HepG2 (cell line): ENCODE measurements around the gene HHIPL2. TPM values are rescaled to one million over a fixed set of nuclear protein-coding genes. Genes with fewer than 3 reads are reported as not detected.

Source experiments
- ATAC-seq: fragments of 200-7000 bp; cut with Tn5 transposase; 3 replicates; pipeline ENCODE4 v1.9.1; 2020; ENCODE audit warnings: mild to moderate bottlenecking, moderate library complexity
- BruUV-seq: library from RNA; stranded (reverse); fragments of 400-500 nt; replicated peaks from 2 replicates; lab custom pipeline; 2021; lab: Mats Ljungman, UMichigan
- CTCF ChIA-PET: fragments of 300-600 bp; formaldehyde crosslinking; extraction: SDS; loops from one replicate; lab custom pipeline; 2021; ENCODE audit warnings: low total read pairs, inconsistent platforms, low intra/inter-chr PET ratio; lab: Yijun Ruan, JAX
- POLR2A ChIA-PET: fragments of 350-600 bp; sonication (Branson Sonifier 250); formaldehyde crosslinking; loops from one replicate; lab custom pipeline; 2020; ENCODE audit warnings: antibody characterized with exemption, inconsistent platforms; lab: Yijun Ruan, JAX
- DNase-seq: peaks from one replicate; pipeline ENCODE4 v3.0.0-alpha.2; 2015; ENCODE audit warnings: low spot score
- FAIRE-seq: peaks from 3 replicates; lab custom pipeline; 2011; peaks lifted over from hg19 to GRCh38; lab: Jason Lieb, UNC
- H2AFZ ChIP-seq: one replicate; pipeline ENCODE4 v1.6.1; 2011; ENCODE audit warnings: low read length, inconsistent platforms
- H3K27ac ChIP-seq: fragments of 300-600 bp; 3 replicates; pipeline ENCODE4 v1.8.0; 2011; ENCODE audit warnings: mixed run types, mild to moderate bottlenecking, mixed read lengths, low read length, inconsistent platforms; ENCODE audit not compliant: insufficient read depth; ENCODE audit errors: extremely low read length
- H3K27me3 ChIP-seq, 2 experiments: fragments of 200-600 bp in 1 of 2; 2 replicates in 1 of 2; 3 replicates in 1 of 2; pipeline versions ENCODE4 v1.6.0 to v1.8.0; 2011; ENCODE audit warnings: low read length in 2 of 2, mild to moderate bottlenecking in 2 of 2, moderate library complexity in 2 of 2, inconsistent platforms in 1 of 2; ENCODE audit not compliant: insufficient read depth in 2 of 2, control insufficient read depth in 1 of 2
- H3K36me3 ChIP-seq, 2 experiments: fragments of 200-600 bp in 1 of 2; replicated peaks in 1 of 2; 2 replicates in 1 of 2; 3 replicates in 1 of 2; pipeline versions ENCODE4 v1.5.1 to v1.8.0; 2011; ENCODE audit warnings: low read length in 2 of 2, inconsistent platforms in 1 of 2; ENCODE audit not compliant: insufficient read depth in 2 of 2, control insufficient read depth in 1 of 2
- H3K4me1 ChIP-seq: 2 replicates; pipeline ENCODE4 v1.5.1; 2012; ENCODE audit warnings: low read length, inconsistent platforms; ENCODE audit not compliant: insufficient read depth
- H3K4me2 ChIP-seq: 2 replicates; pipeline ENCODE4 v1.6.0; 2011; ENCODE audit warnings: low read depth, low read length, inconsistent platforms
- H3K4me3 ChIP-seq, 3 experiments: fragments of 200-600 bp in 1 of 3; sonication (generic), shearing (Covaris generic) in 1 of 3; replicated peaks in 1 of 3; 2 replicates each; pipeline ENCODE4 v1.5.1; 2011 to 2016; ENCODE audit warnings: low read length in 3 of 3, inconsistent platforms in 2 of 3, low read depth in 2 of 3, mild to moderate bottlenecking in 2 of 3, control low read depth in 1 of 3, mixed read lengths in 1 of 3; ENCODE audit not compliant: insufficient read depth in 1 of 3
- H3K79me2 ChIP-seq: one replicate; pipeline ENCODE4 v1.6.1; 2011; ENCODE audit warnings: low read length, inconsistent platforms; ENCODE audit not compliant: insufficient read depth
- H3K9ac ChIP-seq: 2 replicates; pipeline ENCODE4 v1.6.0; 2011; ENCODE audit warnings: mild to moderate bottlenecking, low read depth, low read length, inconsistent platforms; ENCODE audit not compliant: insufficient read depth
- H3K9me3 ChIP-seq: 2 replicates; pipeline ENCODE4 v1.5.1; 2012; ENCODE audit warnings: mild to moderate bottlenecking, low read length
- H4K20me1 ChIP-seq: 2 replicates; pipeline ENCODE4 v1.6.0; 2011; ENCODE audit warnings: inconsistent platforms, mild to moderate bottlenecking, low read length, moderate library complexity; ENCODE audit not compliant: insufficient read depth
- AHDC1 ChIP-seq: sonication (generic); formaldehyde crosslinking; IDR thresholded peaks from 2 replicates; pipeline ENCODE4 v1.5.1; 2020; ENCODE audit warnings: mild to moderate bottlenecking, missing genetic modification reagents, borderline replicate concordance
- MAFF ChIP-seq: IDR thresholded peaks from 2 replicates; pipeline ENCODE4 v1.6.1; 2011; ENCODE audit warnings: low read depth, low read length, improper control_type of control experiment
- MAFK ChIP-seq, 2 experiments: IDR thresholded peaks in 1 of 2; conservative IDR thresholded peaks in 1 of 2; 2 replicates each; pipeline ENCODE4 v1.6.1; 2011; ENCODE audit warnings: improper control_type of control experiment in 2 of 2, low read length in 2 of 2
- PATZ1 ChIP-seq: sonication (generic); formaldehyde crosslinking; IDR thresholded peaks from 2 replicates; pipeline ENCODE4 v1.4.0; 2020; ENCODE audit warnings: missing genetic modification reagents
- ZSCAN25 ChIP-seq: sonication (generic); formaldehyde crosslinking; IDR thresholded peaks from 2 replicates; pipeline ENCODE4 v1.8.0; 2022; ENCODE audit warnings: mild to moderate bottlenecking, missing genetic modification reagents
- WGBS: methylation state at CpG from one replicate; pipeline ENCODE4 v1.1.6; 2017; ENCODE audit warnings: low lambda C conversion rate; 5-methylcytosine and 5-hydroxymethylcytosine counted together
- in situ Hi-C: cut with HindIII; loops from 2 replicates; pipeline ENCODE4 v1.10.0; 2017; ENCODE audit warnings: low pct_unique_long_range_greater_than_20kb; ENCODE audit not compliant: extremely low pct_ligation_motif_present
- intact Hi-C: fragments of 100-400 bp; cut with micrococcal nuclease; formaldehyde crosslinking; loops from one replicate; pipeline ENCODE4 v1.10.0; 2022; ENCODE audit not compliant: unreplicated experiment
- polyA plus RNA-seq, 8 experiments: library from polyadenylated mRNA; depleted of rRNA in 3 of 8; stranded (reverse) in 7 of 8; unstranded in 1 of 8; fragments of >200 nt; fragmentation: Illumina TruSeq in 4 of 8; extraction: Trizol in 4 of 8; gene quantifications; 2 replicates each; pipeline versions ENCODE4 v1.2.1 to v1.2.3, GENCODE V29; 2011 to 2016; ENCODE audit warnings: low read depth in 4 of 8, missing spikeins in 1 of 8, mixed read lengths in 1 of 8; ENCODE audit not compliant: insufficient read depth in 1 of 8
- total RNA-seq, 5 experiments: library from RNA; depleted of rRNA; stranded (reverse); fragments of >200 nt; fragmentation: Illumina TruSeq; extraction: Trizol; gene quantifications; 2 replicates each; pipeline ENCODE4 v1.2.3, GENCODE V29; 2016; ENCODE audit warnings: low read depth in 1 of 5

The HHIPL2 gene
- total and polyA plus RNA-seq, 2 of the 13 experiments (the other 11 are each of a cell fraction or from before 2014, with no cell fraction given): 0.53 to 1.3 TPM

- TF ChIP-seq PATZ1 (peak; percentile 9; the same call in 1 of the 2 replicates), ZSCAN25 (CRISPR knock-in tag) (peak; percentile 86)
These were observed at the start of gene HHIPL2 (continued) for GRCh38 chr1:222547944-222548671.

DNA sequence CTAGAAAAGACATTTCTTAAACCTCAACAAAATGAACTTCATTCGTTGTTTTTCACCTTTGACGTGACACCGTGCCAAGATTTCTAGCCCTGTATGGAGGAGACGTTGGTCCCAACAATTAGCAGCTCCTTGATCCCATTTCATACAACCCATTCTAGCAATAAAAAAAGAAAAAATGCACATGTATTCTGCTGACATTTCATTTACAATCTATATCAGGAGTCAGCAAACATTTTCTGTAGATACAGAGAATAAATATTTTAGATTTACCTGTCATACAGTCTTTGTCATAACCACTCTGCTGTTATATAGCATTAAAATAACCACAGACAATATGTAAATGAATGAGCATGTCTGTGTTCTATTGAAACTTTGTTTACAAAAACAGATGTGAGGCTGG, 48.8 kb upstream of the HHIPL2 start:
- no peaks in the 10 kb centered on the region for H3K4me1 ChIP-seq
- H3K27ac ChIP-seq: no peak overlapping the region
- ATAC-seq (no peak), DNase-seq (no peak), FAIRE-seq (no peak)
- no peaks in the 10 kb centered on the region for H4K20me1 ChIP-seq
- H3K36me3 ChIP-seq: no peaks in the 10 kb centered on the region
- ChIA-PET CTCF (no interaction called here), POLR2A (no interaction called here)
- H3K4me3 ChIP-seq: no peak overlapping the region
- H3K9ac ChIP-seq: no peak overlapping the region
- TF ChIP-seq MAFF (peak; percentile 59), AHDC1 (CRISPR knock-in tag) (no peak), MAFK (conservative IDR thresholded peaks at IDR 0.05 in 1 of 2, IDR thresholded peaks at IDR 0.05 in 1 of 2; ENCODE audit: low read length in 2 of 2) (peak in 1 of 2 experiments; percentile 62; a peak in 2 of 4 replicates)
- BruUV-seq: no TSS peak
- 14% methylated on average over 4 of the region's 4 CpGs for WGBS
- in situ Hi-C loops (no loop called here), intact Hi-C loops (no loop called here)
- H3K9me3 ChIP-seq: peaks cover 13% of the 10 kb centered on the region
- H2AFZ ChIP-seq: no peak overlapping the region
- H3K79me2 ChIP-seq: no peaks in the 10 kb centered on the region
- no peak overlapping the region for H3K4me2 ChIP-seq
- H3K27me3 ChIP-seq: no peaks in the 10 kb centered on the region
